ENCODE measurements around the gene WDR20.

WDR20 gene

GRCh38 chr14:102197317-102197853 is 57.7 kb downstream of the WDR20 start:
- DNase-seq (ENCODE audit: low read depth) = no peak

GRCh38 chr14:102200690-102201352 is 61.1 kb downstream of the WDR20 start:
- no peak for DNase-seq (ENCODE audit: low read depth)

- DNase-seq (ENCODE audit: low read depth) = no peak
These were observed 61.6 kb downstream of the WDR20 start for GRCh38 chr14:102201353-102201738.

- no peak for DNase-seq (ENCODE audit: low read depth)
These were observed 62.1 kb downstream of the WDR20 start for GRCh38 chr14:102201776-102202175.

- DNase-seq (ENCODE audit: low read depth) = no peak
These were observed 63.2 kb downstream of the WDR20 start for GRCh38 chr14:102202944-102203343.

- DNase-seq (ENCODE audit: low read depth) = no peak
These were observed 63.7 kb downstream of the WDR20 start for GRCh38 chr14:102203382-102203781.

GRCh38 chr14:102205560-102205959 is 65.9 kb downstream of the WDR20 start:
- DNase-seq (ENCODE audit: low read depth) = no peak

- DNase-seq (ENCODE audit: low read depth) = no peak
These were observed 67.2 kb downstream of the WDR20 start for GRCh38 chr14:102206918-102207317.

- DNase-seq (ENCODE audit: low read depth) = no peak
These were observed 68.2 kb downstream of the WDR20 start for GRCh38 chr14:102207831-102208365.

- no peak for DNase-seq (ENCODE audit: low read depth)
These were observed 69.0 kb downstream of the WDR20 start for GRCh38 chr14:102208741-102209140.

- DNase-seq (ENCODE audit: low read depth) = peak; percentile 14
These were observed 69.7 kb downstream of the WDR20 start for GRCh38 chr14:102209224-102209966.

GRCh38 chr14:102210421-102211042 is 70.8 kb downstream of the WDR20 start:
- DNase-seq (ENCODE audit: low read depth) = no peak

GRCh38 chr14:102211240-102211639 is 71.5 kb downstream of the WDR20 start:
- no peak for DNase-seq (ENCODE audit: low read depth)

- DNase-seq (ENCODE audit: low read depth) = no peak
These were observed 72.7 kb downstream of the WDR20 start for GRCh38 chr14:102212356-102212755.

- no peak for DNase-seq (ENCODE audit: low read depth)
These were observed 73.1 kb downstream of the WDR20 start for GRCh38 chr14:102212845-102213244.

GRCh38 chr14:102213470-102213869 is 73.8 kb downstream of the WDR20 start:
- DNase-seq (ENCODE audit: low read depth) = no peak

GRCh38 chr14:102213984-102214658 is 74.4 kb downstream of the WDR20 start:
- DNase-seq (ENCODE audit: low read depth) = no peak

- DNase-seq (ENCODE audit: low read depth) = no peak
These were observed 75.4 kb downstream of the WDR20 start for GRCh38 chr14:102215071-102215470.

GRCh38 chr14:102215576-102216250 is 76.0 kb downstream of the WDR20 start:
- no peak for DNase-seq (ENCODE audit: low read depth)

- DNase-seq (ENCODE audit: low read depth) = no peak
These were observed 77.7 kb downstream of the WDR20 start for GRCh38 chr14:102217399-102217798.

- DNase-seq (ENCODE audit: low read depth) = no peak
These were observed 78.3 kb downstream of the WDR20 start for GRCh38 chr14:102217987-102218421.
